Upper lobe of right lung (tissue), 1 donor: ENCODE data around the gene RIMKLB. TPM values are rescaled to one million over a fixed set of nuclear protein-coding genes. Genes with fewer than 3 reads are reported as not detected.

Experiments
- ATAC-seq: fragments of 200-7000 bp; cut with Tn5 transposase; one replicate; pipeline ENCODE4 v1.9.1; 2020; ENCODE audit warnings: mild to moderate bottlenecking, moderate library complexity
- DNase-seq: peaks from one replicate; pipeline ENCODE4 v3.0.0-alpha.2; 2020
- H3K27ac ChIP-seq: fragments of 200-600 bp; one replicate; pipeline ENCODE4 v1.8.0; 2022
- H3K27me3 ChIP-seq: fragments of 200-600 bp; one replicate; pipeline ENCODE4 v1.8.0; 2022; ENCODE audit warnings: mild to moderate bottlenecking
- H3K36me3 ChIP-seq: fragments of 200-600 bp; one replicate; pipeline ENCODE4 v1.8.0; 2022
- H3K4me1 ChIP-seq: fragments of 200-600 bp; one replicate; pipeline ENCODE4 v1.8.0; 2022
- H3K4me3 ChIP-seq: fragments of 200-600 bp; one replicate; pipeline ENCODE4 v1.8.0; 2022; ENCODE audit warnings: mild to moderate bottlenecking
- H3K9me3 ChIP-seq: fragments of 200-600 bp; one replicate; pipeline ENCODE4 v1.8.0; 2022
- CTCF ChIP-seq: fragments of 200-600 bp; IDR thresholded peaks from one replicate; pipeline ENCODE4 v1.8.0; 2022; ENCODE audit warnings: antibody characterized with exemption
- intact Hi-C: fragments of 100-400 bp; cut with DNase I; formaldehyde crosslinking; loops from one replicate; pipeline ENCODE4 v1.11.0; 2022
- total RNA-seq: library from RNA; stranded (reverse); fragmentation: NEBNext Ultra II Directional; extraction: Animal tissue kit (Norgen Biotek cat#: 25700); gene quantifications from one replicate; pipeline ENCODE4 v1.2.1, GENCODE V29; 2021
- donor health status: DM: no; HTN: yes; CAD: no; lungs with severe emphysema.

The RIMKLB gene
- total RNA-seq, 1 donor from 2014 or later: 32.0 TPM

GRCh38 chr12:8770499-8770898 is 72.7 kb downstream of the RIMKLB start:
- no peaks in the 10 kb centered on the region for H3K4me1 ChIP-seq
- no peaks in the 10 kb centered on the region for H3K9me3 ChIP-seq
- no peak for ATAC-seq
- intact Hi-C loops: no loop called here
- H3K27ac ChIP-seq: no peak overlapping the region
- no peaks in the 10 kb centered on the region for H3K27me3 ChIP-seq
- TF ChIP-seq CTCF: no peak
- DNase-seq: no peak
- no peak overlapping the region for H3K4me3 ChIP-seq
- H3K36me3 ChIP-seq: no peaks in the 10 kb centered on the region

GRCh38 chr12:8771072-8771471 is 73.3 kb downstream of the RIMKLB start:
- TF ChIP-seq CTCF: no peak
- Histone ChIP-seq H3K4me3 (no peak overlapping the region), H3K9me3 (no peaks in the 10 kb centered on the region), H3K4me1 (no peaks in the 10 kb centered on the region), H3K27ac (no peak overlapping the region), H3K36me3 (no peaks in the 10 kb centered on the region), H3K27me3 (no peaks in the 10 kb centered on the region)
- intact Hi-C loops: no loop called here
- ATAC-seq (peak; percentile 26), DNase-seq (no peak)

GRCh38 chr12:8773461-8773860 is 75.7 kb downstream of the RIMKLB start:
- no peaks in the 10 kb centered on the region for H3K36me3 ChIP-seq
- H3K4me3 ChIP-seq: no peak overlapping the region
- DNase-seq (no peak), ATAC-seq (no peak)
- no peaks in the 10 kb centered on the region for H3K4me1 ChIP-seq
- intact Hi-C loops: no loop called here
- H3K9me3 ChIP-seq: no peaks in the 10 kb centered on the region
- no peaks in the 10 kb centered on the region for H3K27me3 ChIP-seq
- H3K27ac ChIP-seq: no peak overlapping the region
- TF ChIP-seq CTCF: no peak

GRCh38 chr12:8779281-8779680 is 81.5 kb downstream of the RIMKLB start:
- TF ChIP-seq CTCF: no peak
- Histone ChIP-seq H3K27ac (no peak overlapping the region), H3K27me3 (no peaks in the 10 kb centered on the region), H3K4me1 (peaks cover 7% of the 10 kb centered on the region), H3K9me3 (no peaks in the 10 kb centered on the region), H3K4me3 (no peak overlapping the region), H3K36me3 (peaks cover 11% of the 10 kb centered on the region)
- ATAC-seq (no peak), DNase-seq (no peak)
- intact Hi-C loops: no loop called here

GRCh38 chr12:8779862-8780261 is 82.1 kb downstream of the RIMKLB start:
- intact Hi-C loops: no loop called here
- Histone ChIP-seq H3K27me3 (no peaks in the 10 kb centered on the region), H3K36me3 (peaks cover 11% of the 10 kb centered on the region), H3K27ac (no peak overlapping the region), H3K4me3 (no peak overlapping the region), H3K9me3 (no peaks in the 10 kb centered on the region), H3K4me1 (peaks cover 7% of the 10 kb centered on the region)
- DNase-seq (no peak), ATAC-seq (no peak)
- TF ChIP-seq CTCF: no peak

- H3K9me3 ChIP-seq: no peaks in the 10 kb centered on the region
- peaks cover 11% of the 10 kb centered on the region for H3K36me3 ChIP-seq
- H3K4me1 ChIP-seq: peaks cover 7% of the 10 kb centered on the region
- H3K27ac ChIP-seq: no peak overlapping the region
- ATAC-seq: no peak
- no peak for DNase-seq
- intact Hi-C loops: no loop called here
- H3K4me3 ChIP-seq: no peak overlapping the region
- H3K27me3 ChIP-seq: no peaks in the 10 kb centered on the region
- TF ChIP-seq CTCF: peak; percentile 27
These were observed 82.6 kb downstream of the RIMKLB start for GRCh38 chr12:8780389-8780788.
